ENCODE measurements around the gene OVOL1.

OVOL1 gene

GRCh38 chr11:65844231-65844872 lies 57.5 kb downstream of the OVOL1 start:
- intact Hi-C loops (cut with DNase I): no loop called here
- no peak for DNase-seq
